GM19397 (cell line): ENCODE measurements around the gene FAM227A.
A peak's percentile ranks its signal among the peaks of the same experiment; 100 is the strongest.

Experiments
- ATAC-seq: cut with Tn5 transposase; IDR thresholded peaks from one replicate; pipeline ENCODE4 v1.9.1; 2021; ENCODE audit warnings: mild to moderate bottlenecking, moderate library complexity; ENCODE audit not compliant: unreplicated experiment

FAM227A gene

DNA sequence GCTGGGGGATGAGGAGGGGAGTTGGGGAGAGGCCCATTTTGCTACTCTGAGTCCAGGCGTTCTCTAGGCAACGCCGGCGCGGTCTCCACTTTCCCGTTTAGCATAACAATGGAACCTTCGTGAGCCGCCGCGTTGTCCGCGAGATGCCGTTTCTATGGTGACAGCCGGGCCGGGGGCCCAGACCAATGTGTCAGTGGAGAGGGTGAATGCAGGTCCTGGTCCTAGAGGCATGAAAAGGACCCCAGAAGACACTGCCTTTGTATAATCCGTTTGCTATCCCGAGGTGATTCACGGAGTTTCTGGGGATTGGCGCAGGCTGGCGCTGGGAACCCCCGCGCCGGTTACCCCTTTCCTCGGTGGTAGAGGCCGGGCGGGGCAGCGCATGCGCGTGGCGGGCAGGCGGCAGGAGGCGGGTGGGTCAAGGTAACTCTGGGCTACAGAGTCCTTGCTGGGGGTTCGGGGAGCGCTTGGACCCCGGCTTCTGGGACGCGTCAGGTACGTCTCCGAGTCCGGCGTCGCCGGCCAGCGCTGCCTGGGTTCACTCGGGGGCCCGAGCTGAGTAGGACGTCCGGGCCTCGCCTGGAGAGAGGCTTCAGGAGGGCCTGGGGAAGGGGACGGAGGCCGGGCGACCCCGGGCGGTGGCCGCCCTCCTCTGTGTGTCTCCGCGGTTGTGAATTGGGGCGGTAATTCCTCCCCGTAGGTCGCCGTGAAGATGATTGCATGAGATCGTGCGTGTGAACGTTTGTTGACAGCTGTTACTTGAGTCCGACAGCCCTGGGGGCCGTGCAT lies at the start of gene FAM227A, which contains the start of gene CBY1:
Gene FAM227A, minus strand, starts transcription at position 137 of the 789 bp plus-strand sequence. CDS start 6,224 bp downstream, outside the sequence.
Gene CBY1, plus strand, starts transcription at position 383 of the 789 bp plus-strand sequence. CDS start 11,417 bp downstream, outside the sequence.
- ATAC-seq: peak; percentile 79

DNA sequence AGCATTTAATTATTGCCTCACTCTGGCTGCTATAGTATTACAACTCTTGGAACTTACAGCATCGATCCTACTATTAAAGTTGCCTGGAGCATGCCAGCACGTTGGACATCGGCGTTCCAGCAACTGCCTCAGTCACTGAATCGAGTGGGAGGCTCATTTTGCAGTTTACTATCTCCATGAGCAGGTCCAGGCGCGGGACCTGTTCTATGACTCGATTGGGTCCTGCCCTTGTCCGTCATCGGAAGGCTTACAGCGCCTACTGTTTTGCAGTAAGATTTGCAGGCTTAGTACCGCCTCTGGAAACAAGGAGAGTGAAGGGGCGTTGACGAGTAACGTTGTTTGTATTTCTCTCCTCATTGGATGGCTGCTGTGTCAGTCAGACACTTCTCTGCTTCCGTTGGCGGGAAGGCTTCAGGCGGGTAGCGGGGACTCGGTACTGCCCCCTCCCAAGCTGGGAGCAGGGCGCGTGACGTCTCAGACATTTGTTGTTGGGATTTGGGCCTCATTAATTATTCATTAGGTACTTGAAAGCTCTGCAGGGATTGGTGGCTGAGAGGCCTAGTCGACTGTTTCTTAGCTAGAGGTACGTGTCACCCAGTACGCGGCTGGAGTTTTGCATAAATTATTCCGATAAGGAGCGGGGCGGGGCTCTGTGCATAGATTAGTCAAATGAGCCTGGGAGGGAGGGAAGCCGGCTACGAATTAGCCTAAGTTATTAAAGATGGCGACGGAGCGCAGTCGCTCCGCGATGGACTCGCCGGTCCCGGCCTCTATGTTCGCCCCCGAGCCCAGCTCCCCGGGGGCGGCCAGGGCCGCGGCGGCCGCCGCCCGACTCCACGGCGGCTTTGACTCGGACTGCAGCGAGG lies 49.3 kb upstream of the FAM227A start, which contains the start of gene GTPBP1:
Gene GTPBP1, plus strand, starts transcription at position 710 of the 866 bp plus-strand sequence. Its CDS starts 12 bp downstream, at position 722.
- ATAC-seq: peak; percentile 67

DNA sequence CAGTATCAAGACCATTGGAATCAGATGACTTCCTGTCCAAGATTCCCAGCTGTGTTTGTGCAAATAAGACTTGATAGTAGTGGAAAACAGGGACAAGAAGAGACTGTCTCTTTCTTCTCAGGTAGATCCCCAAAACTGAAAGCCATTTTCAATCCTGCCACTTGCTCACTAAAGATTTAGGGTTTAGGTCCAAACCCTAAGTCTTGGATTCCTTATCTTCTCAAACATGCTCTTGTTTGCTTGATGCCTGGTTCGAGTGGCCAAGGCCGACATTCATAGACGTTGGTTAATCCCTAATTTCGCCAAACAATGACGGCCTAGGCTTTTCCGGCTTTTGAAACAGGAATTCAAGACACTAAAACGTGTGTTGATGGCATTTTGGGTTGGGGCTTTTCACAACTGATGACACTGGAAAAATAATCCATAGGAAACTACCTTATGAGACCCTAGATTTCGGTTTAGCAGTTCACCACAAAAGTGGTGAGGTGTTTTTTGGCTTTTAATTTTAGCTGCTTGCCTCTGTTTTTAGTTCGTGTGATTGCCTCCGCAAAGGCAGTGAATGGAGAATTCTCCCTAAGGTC lies 48.6 kb upstream of the FAM227A start:
- no peak for ATAC-seq

DNA sequence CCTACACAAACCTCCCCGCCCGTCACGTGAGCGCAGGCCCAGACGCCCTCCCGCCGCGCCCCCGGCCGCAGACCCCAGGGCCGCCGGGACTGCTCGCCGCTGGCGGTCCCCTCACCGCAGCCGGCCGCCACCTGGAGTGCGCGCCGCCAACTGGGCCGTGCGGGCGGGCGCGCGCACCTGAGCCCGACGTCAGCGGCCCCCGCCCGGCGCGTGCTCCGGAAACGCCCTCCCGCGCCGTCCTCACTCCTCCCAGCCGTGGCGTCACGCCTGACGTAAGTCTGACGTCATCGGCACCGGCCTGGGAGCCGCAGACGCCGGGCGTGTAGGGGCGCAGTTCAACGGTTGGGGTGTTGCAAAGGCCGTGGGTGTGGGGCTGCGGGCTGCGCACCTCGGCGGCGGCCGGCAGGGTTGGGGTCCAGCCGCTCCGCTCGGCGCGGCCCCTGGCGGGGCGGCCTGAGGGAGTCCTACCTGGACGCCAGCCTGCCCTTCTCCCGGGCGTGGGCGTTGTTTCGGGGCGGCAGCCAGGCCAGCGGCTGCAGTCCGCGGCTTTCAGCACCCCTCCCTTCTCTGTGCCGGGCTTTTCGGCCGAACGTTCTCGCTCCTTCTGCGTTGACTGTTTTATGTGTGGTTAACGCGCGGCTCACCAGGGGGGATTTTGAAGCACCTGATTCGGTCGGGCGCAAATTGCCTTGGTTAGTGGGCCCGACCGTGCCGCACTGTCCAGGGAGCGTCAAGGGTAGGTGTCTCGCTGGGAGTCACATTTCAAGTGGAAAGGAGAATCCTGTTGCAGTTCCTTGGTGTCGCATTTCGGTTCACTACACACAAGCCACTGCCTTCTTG lies 44.8 kb upstream of the FAM227A start, which contains the start of gene JOSD1:
Gene JOSD1, minus strand, starts transcription at position 155 of the 840 bp plus-strand sequence. CDS start 956 bp downstream, outside the sequence.
- ATAC-seq: peak; percentile 55

DNA sequence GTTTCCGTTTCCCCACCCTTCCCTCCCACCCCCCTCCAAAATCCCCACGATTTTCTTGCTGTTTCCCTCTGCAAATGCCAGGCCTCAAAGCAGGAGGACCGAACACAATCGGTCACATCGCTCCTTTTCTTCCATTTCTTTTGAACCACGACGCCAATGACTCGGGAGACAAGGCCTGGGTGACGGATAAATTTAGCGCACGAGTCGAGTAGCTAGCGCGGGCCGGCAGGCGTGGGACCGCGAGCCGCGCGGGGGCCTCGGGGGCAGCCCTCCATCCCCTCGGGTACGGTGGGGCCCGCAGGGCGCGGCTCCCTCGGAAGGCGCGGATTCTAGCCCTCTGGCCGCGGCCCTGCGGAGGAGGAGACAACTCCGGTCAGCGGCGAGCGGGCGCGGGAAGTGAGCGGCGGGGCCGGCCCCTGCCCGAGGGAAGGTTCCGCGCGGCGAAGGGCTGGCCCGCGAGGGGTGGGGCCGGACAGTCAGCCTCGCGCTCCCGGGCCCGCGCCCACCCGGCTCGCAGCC lies 44.1 kb upstream of the FAM227A start:
- ATAC-seq: no peak

DNA sequence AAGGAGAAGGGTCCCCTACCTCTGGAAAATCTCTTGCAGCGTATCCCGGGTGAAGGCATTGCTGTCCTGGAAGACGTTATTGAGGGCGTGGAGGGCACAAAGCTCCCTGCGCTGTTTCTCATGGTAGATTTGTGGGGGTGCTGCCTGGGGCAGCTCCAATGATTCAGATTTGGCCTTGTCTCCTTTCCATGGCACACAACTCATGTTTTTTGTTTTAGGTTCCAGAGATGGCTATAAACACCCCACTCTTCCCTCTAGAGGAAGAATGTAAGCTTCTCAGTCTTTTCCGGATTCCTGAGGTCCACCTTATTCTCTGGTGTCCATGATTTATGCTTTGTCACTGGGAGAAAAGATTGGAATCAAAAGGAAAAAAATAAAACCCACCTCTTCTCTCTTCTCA lies 43.6 kb upstream of the FAM227A start:
- ATAC-seq: no peak

DNA sequence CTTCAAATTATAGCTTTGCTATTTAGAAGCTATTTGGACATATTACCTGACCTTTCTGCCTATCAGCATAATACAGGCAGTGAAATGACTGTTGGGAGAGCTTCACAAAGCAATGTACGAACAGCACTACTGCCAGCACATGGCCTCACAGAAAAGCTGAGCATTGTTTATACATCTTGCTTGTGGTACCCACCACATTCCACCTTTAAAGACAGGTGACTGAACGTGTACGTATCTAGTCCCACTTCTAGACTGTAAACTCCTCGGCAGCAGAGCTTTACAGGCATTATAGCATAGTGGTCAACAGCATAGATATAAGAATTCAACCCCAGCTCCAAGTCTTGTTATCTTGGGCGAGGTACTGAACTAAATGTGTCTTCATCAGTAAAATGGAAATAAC lies 43.0 kb upstream of the FAM227A start:
- no peak for ATAC-seq

DNA sequence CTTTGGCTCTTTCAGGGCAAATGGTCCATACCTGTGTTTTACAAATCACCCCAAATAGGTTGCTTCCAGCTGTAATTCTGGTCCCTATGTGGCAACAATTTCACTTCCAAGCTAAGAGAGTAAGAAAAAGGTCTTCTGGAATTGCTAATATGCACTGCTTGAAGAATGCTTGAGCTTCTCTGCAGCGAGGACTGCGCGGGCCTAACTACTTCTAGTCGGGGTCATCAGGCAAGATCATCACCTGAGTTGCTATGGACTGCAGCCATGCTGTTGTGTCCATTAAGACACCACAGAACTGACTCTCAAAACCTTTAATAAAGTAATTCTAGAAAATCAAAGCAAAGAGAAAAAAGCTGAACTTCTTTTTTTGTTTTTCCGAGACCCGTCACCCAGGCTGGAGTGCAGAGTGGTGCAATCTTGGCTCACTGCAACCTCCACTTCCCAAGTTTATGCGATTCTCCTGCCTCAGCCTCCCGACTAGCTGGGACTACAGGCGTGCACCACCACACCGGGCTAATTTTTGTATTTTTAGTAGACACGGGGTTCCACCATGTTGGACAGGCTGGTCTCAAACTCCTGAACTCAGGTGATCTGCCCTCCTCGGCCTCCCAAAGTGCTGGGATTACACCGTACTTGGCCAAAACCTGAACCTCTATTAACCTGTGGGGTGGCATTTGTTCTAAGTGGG lies 42.4 kb upstream of the FAM227A start:
- no peak for ATAC-seq

DNA sequence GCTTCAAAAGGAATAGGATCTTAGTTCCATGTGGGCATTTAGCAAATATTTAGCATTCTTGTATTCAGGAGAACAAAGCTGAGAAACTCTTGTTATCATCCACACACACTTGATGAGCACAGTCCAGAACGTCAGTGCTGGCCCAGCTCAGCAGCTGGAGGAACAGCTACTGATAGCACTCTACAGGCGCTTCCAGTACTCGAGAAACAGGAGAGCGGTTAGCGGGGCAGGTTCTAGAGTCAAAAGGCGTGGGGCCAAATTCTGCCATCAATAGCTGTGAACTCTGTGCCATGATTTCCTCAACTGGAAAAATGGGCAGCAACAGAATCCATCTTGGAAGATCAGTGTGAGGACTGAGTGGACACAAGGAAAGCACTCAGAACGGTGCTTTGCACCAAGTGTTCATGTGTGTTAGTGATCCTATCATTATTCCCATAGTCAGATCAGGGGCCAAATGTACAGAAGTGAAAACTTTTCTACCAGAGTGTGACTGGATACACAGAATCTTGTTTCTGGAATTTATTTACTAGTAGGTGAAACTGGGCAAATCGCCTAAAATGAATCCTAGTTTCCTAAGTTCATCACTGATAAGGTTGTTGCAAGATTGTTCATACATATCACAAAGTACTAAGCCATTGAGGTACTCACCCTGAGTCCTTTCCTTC lies 41.4 kb upstream of the FAM227A start:
- no peak for ATAC-seq

DNA sequence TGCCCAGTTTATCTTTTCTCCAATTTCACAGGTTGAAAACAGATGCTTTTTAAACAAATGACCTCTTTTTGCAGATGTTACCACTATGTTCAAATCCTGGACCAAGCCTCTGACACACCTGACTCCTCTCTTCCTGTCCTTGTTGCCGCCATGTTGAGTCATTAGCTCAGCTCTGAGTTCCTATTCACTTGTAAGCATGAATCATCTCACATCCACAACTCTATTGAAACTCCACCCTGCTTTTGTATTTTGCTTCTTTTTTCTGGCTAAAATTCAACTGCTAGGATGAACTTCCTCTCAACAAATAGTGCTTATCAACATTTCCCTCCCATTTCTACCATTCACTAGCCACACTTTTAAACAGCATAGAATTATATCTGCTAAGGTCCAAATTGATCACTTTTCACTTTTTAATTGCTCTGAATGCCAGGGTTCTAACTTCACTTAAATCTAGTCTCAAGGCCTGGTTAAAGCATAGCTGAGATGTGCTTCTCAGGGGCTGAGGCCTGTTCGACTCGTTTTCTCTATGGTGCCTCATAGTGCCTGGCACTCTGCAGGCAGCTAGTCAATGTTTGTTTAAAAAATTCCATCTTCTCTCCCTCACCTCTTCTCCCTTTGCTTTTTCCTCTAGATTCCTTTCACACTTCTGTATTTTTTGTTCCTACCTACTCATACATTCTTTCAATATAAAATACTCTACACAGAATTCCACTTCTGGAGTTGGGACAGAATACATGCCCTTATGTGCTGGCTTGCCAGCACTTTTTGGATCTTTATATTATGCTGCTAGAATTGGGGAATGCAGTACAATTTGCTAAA lies 40.6 kb upstream of the FAM227A start:
- ATAC-seq: no peak

DNA sequence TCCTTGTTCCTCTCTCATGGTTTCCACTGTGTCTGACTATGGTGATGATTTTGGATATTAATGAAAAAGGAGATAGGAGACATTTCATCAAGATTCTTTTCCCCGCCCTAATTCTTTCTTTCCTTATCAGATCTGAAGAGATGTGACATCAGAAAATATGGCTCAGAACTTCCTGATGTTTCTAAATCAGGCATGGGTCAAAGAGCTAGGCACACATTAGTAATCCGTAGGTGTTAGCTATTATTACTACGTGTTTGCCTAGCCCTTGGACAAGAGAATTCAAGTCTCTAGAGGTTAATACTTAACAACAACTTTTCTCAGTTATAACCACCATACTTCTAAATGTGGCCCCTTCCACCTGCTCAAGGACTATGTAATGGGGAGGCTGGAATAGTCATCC lies 38.7 kb upstream of the FAM227A start:
- ATAC-seq: no peak

DNA sequence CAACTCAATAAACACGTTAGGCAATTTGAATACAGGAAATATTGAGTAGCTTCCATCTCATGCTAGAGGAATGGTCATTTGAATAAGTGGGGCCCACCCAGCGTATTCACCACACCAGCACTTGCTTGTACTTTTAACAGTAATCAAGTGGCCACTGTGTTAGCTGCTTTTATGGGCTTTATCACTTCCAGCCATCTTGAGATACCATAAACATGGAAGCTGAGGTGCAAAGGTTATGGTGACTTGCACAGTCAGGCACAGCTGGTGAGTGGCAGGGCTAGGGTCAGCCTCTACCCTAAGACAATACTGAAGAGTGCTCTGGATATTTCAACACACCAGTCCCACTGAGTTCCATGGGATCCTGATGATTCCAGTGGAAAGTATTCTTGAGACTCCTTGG lies 37.9 kb upstream of the FAM227A start:
- ATAC-seq: no peak

DNA sequence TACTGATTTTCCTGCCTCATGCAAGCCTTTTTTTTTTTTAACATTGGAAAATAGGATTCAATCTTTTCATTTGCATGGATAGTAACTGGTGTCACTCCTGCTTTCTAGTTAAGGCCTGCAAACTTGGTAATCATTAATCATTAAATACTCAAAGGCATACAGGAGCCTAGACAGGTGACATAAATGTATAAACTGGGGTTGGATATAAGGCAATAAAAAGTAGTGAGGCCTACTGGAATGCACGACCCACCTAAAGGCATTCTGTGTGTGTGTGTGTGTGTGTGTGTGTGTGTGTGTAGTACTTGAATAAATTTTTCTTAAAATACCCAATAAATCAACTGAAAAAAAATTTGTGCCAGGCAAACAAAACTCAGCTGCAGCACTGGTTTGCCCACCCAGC lies 33.5 kb upstream of the FAM227A start:
- no peak for ATAC-seq

DNA sequence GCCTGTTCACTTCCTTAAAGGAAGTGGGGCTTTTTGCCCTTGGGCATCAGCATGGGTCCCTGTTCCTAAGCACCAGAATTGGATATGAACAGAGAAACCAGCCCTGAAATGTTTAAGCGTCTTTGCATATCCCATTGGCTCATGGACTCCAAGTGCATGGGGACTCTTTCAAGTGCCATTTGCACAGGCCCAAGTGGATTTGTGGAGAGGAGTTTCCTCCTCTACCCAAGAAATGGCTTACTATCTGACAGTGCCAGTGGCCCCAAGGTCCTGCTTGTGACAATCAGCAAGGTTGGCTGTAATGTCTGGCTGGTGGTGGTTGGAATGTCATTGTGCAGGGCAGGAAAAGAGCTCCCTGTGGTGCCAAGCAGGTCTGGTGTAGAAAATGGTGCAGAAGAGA lies 29.6 kb upstream of the FAM227A start:
- ATAC-seq: no peak

DNA sequence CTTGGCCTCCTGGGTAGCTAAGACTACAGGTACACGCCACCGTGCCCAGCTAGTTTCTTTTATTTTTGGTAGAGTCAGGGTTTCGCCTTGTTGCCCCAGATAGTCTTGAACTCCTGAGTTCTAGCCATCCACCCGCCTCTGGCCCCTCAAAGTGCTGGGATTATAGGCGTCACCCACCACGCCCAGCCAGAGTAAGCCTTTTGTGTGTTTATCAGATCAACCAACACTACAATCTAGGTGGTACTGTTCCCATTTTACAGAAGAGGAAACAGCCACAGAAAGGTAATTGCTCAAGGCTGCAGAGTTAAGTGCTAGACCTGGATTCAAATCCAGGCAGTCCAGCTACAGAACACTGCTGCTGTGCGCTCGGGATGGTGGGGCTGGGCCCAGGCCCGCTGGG lies 28.7 kb upstream of the FAM227A start:
- ATAC-seq: no peak

DNA sequence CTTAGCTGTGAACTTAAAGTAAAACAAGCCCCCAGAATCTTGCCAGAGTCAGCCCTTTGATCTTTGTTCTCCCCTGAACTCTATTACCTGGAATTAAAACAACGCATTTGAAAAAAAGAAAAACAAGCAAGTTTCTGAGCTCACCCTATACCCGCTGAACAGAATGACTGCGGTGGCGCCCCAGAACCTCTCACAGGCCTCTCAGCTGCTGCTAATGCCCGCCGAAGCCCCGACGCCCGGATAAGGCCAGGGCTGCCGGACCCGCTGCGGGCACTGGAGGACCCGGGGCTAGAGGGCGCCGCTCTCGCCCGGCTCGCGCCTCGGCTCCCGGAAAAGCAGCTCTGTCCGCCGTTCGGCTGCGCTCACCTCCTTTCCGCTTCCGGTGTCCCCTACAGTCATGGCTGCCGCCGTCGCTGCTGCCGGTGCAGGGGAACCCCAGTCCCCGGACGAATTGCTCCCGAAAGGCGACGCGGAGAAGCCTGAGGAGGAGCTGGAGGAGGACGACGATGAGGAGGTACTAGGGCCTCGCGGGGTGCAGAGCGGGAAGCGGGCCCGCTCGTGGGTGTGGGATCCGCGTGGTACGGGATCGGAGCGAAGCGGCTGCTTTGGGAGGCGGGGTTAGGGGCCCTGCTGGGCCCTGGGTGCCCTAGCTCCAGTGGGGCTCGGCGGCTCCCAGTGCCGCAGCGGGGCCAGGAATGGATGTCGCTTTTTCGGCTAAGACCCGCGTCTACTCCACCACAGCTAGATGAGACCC lies 25.6 kb upstream of the FAM227A start, which contains the start of gene TOMM22:
Gene TOMM22, plus strand, starts transcription at position 376 of the 754 bp plus-strand sequence. Its CDS starts 22 bp downstream, at position 398.
- peak; percentile 94 for ATAC-seq

DNA sequence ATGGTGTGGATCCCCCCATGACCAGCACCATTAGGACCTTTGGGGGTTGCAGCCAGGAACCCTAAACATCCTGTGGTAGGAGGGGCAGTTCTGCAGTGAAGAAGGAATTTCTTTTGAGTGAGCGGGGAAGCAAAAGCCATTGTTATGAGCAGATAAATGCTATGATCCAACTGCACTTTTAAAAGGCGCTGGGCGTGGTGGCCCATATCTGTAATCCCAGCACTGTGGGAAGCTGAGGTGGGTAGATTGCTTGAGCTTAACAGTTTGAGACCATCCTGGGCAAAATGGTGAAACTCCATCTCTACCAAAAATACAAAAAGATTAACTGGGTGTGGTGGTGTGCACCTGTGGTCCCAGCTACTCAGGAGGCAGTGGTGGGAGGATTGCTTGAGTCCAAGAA lies 19.6 kb upstream of the FAM227A start:
- ATAC-seq: no peak
